B cell (primary cell): ENCODE data around the gene ARMS2. TPM values are rescaled to one million over a fixed set of nuclear protein-coding genes. Genes with fewer than 3 reads are reported as not detected.

Experiments
- ATAC-seq: fragments of 200-7000 bp; cut with Tn5 transposase; one replicate; pipeline ENCODE4 v1.10.0; 2021; ENCODE audit warnings: low read depth, mild to moderate bottlenecking, moderate number of reproducible peaks, moderate library complexity
- CTCF ChIA-PET: fragments of 350-600 bp; sonication (Branson Sonifier 250); formaldehyde crosslinking; loops from one replicate; lab custom pipeline; 2021; ENCODE audit warnings: antibody characterized with exemption, inconsistent platforms; lab: Charles Lee
- POLR2A ChIA-PET: fragments of 350-600 bp; sonication (Branson Sonifier 250); formaldehyde crosslinking; loops from one replicate; lab custom pipeline; 2021; ENCODE audit warnings: antibody characterized with exemption; lab: Charles Lee
- DNase-seq: peaks from one replicate; pipeline ENCODE4 v3.0.0; 2013
- H2AFZ ChIP-seq: 2 replicates; pipeline ENCODE4 v1.6.1; 2012; ENCODE audit warnings: mild to moderate bottlenecking, low read depth, low read length; ENCODE audit not compliant: insufficient read depth, poor library complexity, severe bottlenecking
- H3K27ac ChIP-seq, 2 donors: 1 replicate in 1 of 2; 2 replicates in 1 of 2; pipeline ENCODE4 v1.5.1; 2012 to 2013; ENCODE audit warnings: low read length in 2 of 2, mild to moderate bottlenecking in 2 of 2, moderate library complexity in 1 of 2
- H3K27me3 ChIP-seq, 4 experiments: fragments of 200-600 bp in 1 of 4; sonication (generic) in 1 of 4; replicated peaks in 1 of 4; 1 replicate in 2 of 4; 2 replicates in 2 of 4; pipeline versions ENCODE4 v1.6.1 to v1.7.0; 2013 to 2016; ENCODE audit warnings: low read length in 3 of 4, mild to moderate bottlenecking in 2 of 4, mixed read lengths in 1 of 4, moderate library complexity in 1 of 4; ENCODE audit not compliant: insufficient read depth in 4 of 4, control insufficient read depth in 3 of 4; ENCODE audit errors: control extremely low read depth in 1 of 4
- H3K36me3 ChIP-seq, 2 experiments: replicated peaks in 1 of 2; 1 replicate in 1 of 2; 2 replicates in 1 of 2; pipeline versions ENCODE4 v1.6.1 to v1.7.1; 2013; ENCODE audit warnings: low read length in 1 of 2; ENCODE audit not compliant: insufficient read depth in 2 of 2, control insufficient read depth in 1 of 2; ENCODE audit errors: control extremely low read depth in 1 of 2, extremely low read depth in 1 of 2
- H3K4me1 ChIP-seq, 2 donors: fragments of 200-600 bp in 1 of 2; sonication (generic) in 1 of 2; 1 replicate in 1 of 2; 2 replicates in 1 of 2; pipeline versions ENCODE4 v1.5.1 to v1.6.1; 2013 to 2017; ENCODE audit warnings: low read length in 2 of 2; ENCODE audit not compliant: control insufficient read depth in 2 of 2, insufficient read depth in 2 of 2
- H3K4me2 ChIP-seq: replicated peaks from 2 replicates; pipeline ENCODE3; 2012; ENCODE audit warnings: mild to moderate bottlenecking, low read depth, low read length; ENCODE audit not compliant: poor library complexity, severe bottlenecking
- H3K4me3 ChIP-seq, 5 experiments: fragments of 200-600 bp in 1 of 5; sonication (generic) in 1 of 5; 1 replicate in 3 of 5; 2 replicates in 2 of 5; pipeline versions ENCODE4 v1.5.1 to v1.7.0; 2011 to 2016; ENCODE audit warnings: low read length in 4 of 5, mild to moderate bottlenecking in 4 of 5, low read depth in 2 of 5, control low read depth in 1 of 5, moderate library complexity in 1 of 5; ENCODE audit not compliant: insufficient read depth in 1 of 5; ENCODE audit errors: control extremely low read depth in 1 of 5, extremely low read depth in 1 of 5
- H3K79me2 ChIP-seq: fragments of 200-600 bp; sonication (generic); one replicate; pipeline ENCODE4 v1.6.0; 2016; ENCODE audit warnings: low read length; ENCODE audit not compliant: control insufficient read depth, insufficient read depth
- H3K9ac ChIP-seq: fragments of 200-600 bp; sonication (generic); 2 replicates; pipeline ENCODE4 v1.6.1; 2017; ENCODE audit warnings: mild to moderate bottlenecking, low read length, moderate library complexity
- H3K9me3 ChIP-seq, 3 donors: one replicate each; pipeline versions ENCODE4 v1.6.1 to v1.7.1; 2013; ENCODE audit warnings: low read length in 2 of 3; ENCODE audit not compliant: control insufficient read depth in 2 of 3, insufficient read depth in 1 of 3; ENCODE audit errors: control extremely low read depth in 1 of 3
- H4K20me1 ChIP-seq: 2 replicates; pipeline ENCODE4 v1.6.0; 2012; ENCODE audit warnings: mild to moderate bottlenecking, low read length; ENCODE audit not compliant: insufficient read depth, control insufficient read depth, poor library complexity, severe bottlenecking
- H3K27ac Mint-ChIP-seq: one replicate; pipeline ENCODE4 v1.8.0; 2021; ENCODE audit warnings: mixed read lengths
- H3K27me3 Mint-ChIP-seq: one replicate; pipeline ENCODE4 v1.8.0; 2021; ENCODE audit warnings: mixed read lengths
- H3K4me1 Mint-ChIP-seq: one replicate; pipeline ENCODE4 v1.8.0; 2021; ENCODE audit warnings: mixed read lengths
- H3K4me3 Mint-ChIP-seq: one replicate; pipeline ENCODE4 v1.8.0; 2021; ENCODE audit warnings: mixed read lengths
- H3K9me3 Mint-ChIP-seq: one replicate; pipeline ENCODE4 v1.8.0; 2022; ENCODE audit warnings: mixed read lengths; ENCODE audit not compliant: insufficient read depth
- EZH2 ChIP-seq: IDR thresholded peaks from 2 replicates; pipeline ENCODE4 v1.6.1; 2012; ENCODE audit warnings: borderline replicate concordance, low read depth, mild to moderate bottlenecking, moderate library complexity, low read length; ENCODE audit not compliant: insufficient read depth, poor library complexity, severe bottlenecking
- WGBS: methylation state at CpG from one replicate; pipeline ENCODE4 v1.1.5; 2013; ENCODE audit warnings: missing lambda C conversion rate; ENCODE audit not compliant: insufficient coverage; 5-methylcytosine and 5-hydroxymethylcytosine counted together
- intact Hi-C: fragments of 100-400 bp; cut with micrococcal nuclease; formaldehyde crosslinking; loops from one replicate; pipeline ENCODE4 v1.10.0; 2022
- polyA plus RNA-seq: library from polyadenylated mRNA; depleted of rRNA; stranded (reverse); fragments of >200 nt; gene quantifications from 2 replicates; pipeline ENCODE4 v1.2.3, GENCODE V29; 2012
- total RNA-seq, 2 donors: library from RNA; stranded (reverse); fragments of 120-200 nt in 1 of 2; gene quantifications; 1 replicate in 1 of 2; 2 replicates in 1 of 2; pipeline versions ENCODE4 v1.2.3 to v1.2.4, GENCODE V29; 2013 to 2022
- TF ChIP-seq, protein P1 (sequence below): fragments of 200-600 bp; IDR thresholded peaks from one replicate; pipeline ENCODE4 v1.8.0; 2022; ENCODE audit warnings: antibody characterized with exemption, mild to moderate bottlenecking

The ARMS2 gene
- total and polyA plus RNA-seq, 2 donors (not counting 1 experiment from before 2014, with no cell fraction given): not detected

DNA sequence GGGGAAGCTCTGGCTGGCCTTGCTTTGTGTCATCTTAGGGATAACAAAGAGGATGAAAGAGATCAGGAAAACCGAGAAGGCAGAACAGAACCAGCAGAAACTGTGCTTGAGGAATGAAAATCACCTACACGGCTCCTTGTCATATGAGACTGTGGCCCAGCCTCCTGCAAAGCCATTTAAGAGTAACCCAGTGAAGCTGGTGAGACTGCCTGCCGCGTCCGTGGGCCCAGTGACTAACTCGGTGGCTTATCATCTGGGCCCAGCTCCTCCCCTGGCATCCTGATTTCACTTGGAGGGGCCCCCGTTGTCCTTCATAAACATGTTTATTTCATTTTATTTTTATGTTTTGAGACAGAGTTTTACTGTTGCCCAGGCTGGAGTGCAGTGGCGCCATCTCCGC, 37.6 kb downstream of the ARMS2 start:
- no peak for DNase-seq
- no peaks in the 10 kb centered on the region for H3K4me1 ChIP-seq
- H4K20me1 ChIP-seq: no peaks in the 10 kb centered on the region
- H3K27ac ChIP-seq: no peak overlapping the region
- TF ChIP-seq EZH2: no peak
- TF ChIP-seq, protein P1, sequence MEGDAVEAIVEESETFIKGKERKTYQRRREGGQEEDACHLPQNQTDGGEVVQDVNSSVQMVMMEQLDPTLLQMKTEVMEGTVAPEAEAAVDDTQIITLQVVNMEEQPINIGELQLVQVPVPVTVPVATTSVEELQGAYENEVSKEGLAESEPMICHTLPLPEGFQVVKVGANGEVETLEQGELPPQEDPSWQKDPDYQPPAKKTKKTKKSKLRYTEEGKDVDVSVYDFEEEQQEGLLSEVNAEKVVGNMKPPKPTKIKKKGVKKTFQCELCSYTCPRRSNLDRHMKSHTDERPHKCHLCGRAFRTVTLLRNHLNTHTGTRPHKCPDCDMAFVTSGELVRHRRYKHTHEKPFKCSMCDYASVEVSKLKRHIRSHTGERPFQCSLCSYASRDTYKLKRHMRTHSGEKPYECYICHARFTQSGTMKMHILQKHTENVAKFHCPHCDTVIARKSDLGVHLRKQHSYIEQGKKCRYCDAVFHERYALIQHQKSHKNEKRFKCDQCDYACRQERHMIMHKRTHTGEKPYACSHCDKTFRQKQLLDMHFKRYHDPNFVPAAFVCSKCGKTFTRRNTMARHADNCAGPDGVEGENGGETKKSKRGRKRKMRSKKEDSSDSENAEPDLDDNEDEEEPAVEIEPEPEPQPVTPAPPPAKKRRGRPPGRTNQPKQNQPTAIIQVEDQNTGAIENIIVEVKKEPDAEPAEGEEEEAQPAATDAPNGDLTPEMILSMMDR: no peak
- no peaks in the 10 kb centered on the region for H3K27me3 ChIP-seq
- intact Hi-C loops: no loop called here
- no peaks in the 10 kb centered on the region for H3K9me3 ChIP-seq
- H3K36me3 ChIP-seq: no peaks in the 10 kb centered on the region
- H3K9ac ChIP-seq: no peak overlapping the region
- H2AFZ ChIP-seq: no peak overlapping the region
- ChIA-PET POLR2A (no interaction called here), CTCF (no interaction called here)
- Mint-ChIP-seq H3K27me3 (peaks cover 32% of the 10 kb centered on the region), H3K27ac (no peak overlapping the region), H3K9me3 (no peaks in the 10 kb centered on the region), H3K4me3 (no peak overlapping the region), H3K4me1 (no peaks in the 10 kb centered on the region)
- H3K4me2 ChIP-seq: no peak overlapping the region
- no peaks in the 10 kb centered on the region for H3K79me2 ChIP-seq
- no peak overlapping the region for H3K4me3 ChIP-seq
- 94% methylated on average over 8 of the region's 9 CpGs for WGBS
- ATAC-seq: no peak

GRCh38 chr10:122492999-122493481, 38.6 kb downstream of the ARMS2 start:
- intact Hi-C loops: no loop called here
- Histone ChIP-seq H3K4me2 (no peak overlapping the region), H3K27me3 (no peaks in the 10 kb centered on the region), H3K4me1 (no peaks in the 10 kb centered on the region), H3K9me3 (no peaks in the 10 kb centered on the region), H2AFZ (no peak overlapping the region), H3K79me2 (no peaks in the 10 kb centered on the region), H3K9ac (no peak overlapping the region), H3K36me3 (no peaks in the 10 kb centered on the region), H3K27ac (no peak overlapping the region), H4K20me1 (no peaks in the 10 kb centered on the region), H3K4me3 (no peak overlapping the region)
- 90% methylated on average over 9 of the region's 9 CpGs for WGBS
- Mint-ChIP-seq H3K9me3 (no peaks in the 10 kb centered on the region), H3K4me3 (no peak overlapping the region), H3K27me3 (peaks cover 26% of the 10 kb centered on the region), H3K4me1 (no peaks in the 10 kb centered on the region), H3K27ac (no peak overlapping the region)
- no peak for ATAC-seq
- CTCF ChIA-PET: no interaction called here
- POLR2A ChIA-PET: no interaction called here
- no peak for TF ChIP-seq EZH2
- TF ChIP-seq, protein P1: no peak
- no peak for DNase-seq
